RCC 7860 (cell line): ENCODE measurements around the gene IGSF10.

Source experiments
- DNase-seq: peaks from one replicate; pipeline ENCODE4 v3.0.0-alpha.2; 2015; ENCODE audit warnings: low spot score
- FAIRE-seq: peaks from 2 replicates; lab custom pipeline; 2012; peaks lifted over from hg19 to GRCh38; lab: Jason Lieb, UNC

Gene IGSF10

GRCh38 chr3:151462278-151462780 lies 1.5 kb upstream of the IGSF10 start:
- DNase-seq = no peak
- FAIRE-seq = no peak

- FAIRE-seq (no peak), DNase-seq (no peak)
These were observed 633 bp downstream of the IGSF10 start for GRCh38 chr3:151460228-151460627.

- no peak for FAIRE-seq
- DNase-seq = no peak
These were observed 1.5 kb downstream of the IGSF10 start for GRCh38 chr3:151459358-151459757.

- DNase-seq (no peak), FAIRE-seq (no peak)
These were observed 4.8 kb downstream of the IGSF10 start for GRCh38 chr3:151456065-151456464.

GRCh38 chr3:151452841-151453240 lies 8.0 kb downstream of the IGSF10 start:
- DNase-seq (no peak), FAIRE-seq (no peak)

GRCh38 chr3:151452368-151452767 lies 8.5 kb downstream of the IGSF10 start:
- FAIRE-seq = no peak
- DNase-seq = no peak

GRCh38 chr3:151446002-151446340 lies 14.9 kb downstream of the IGSF10 start:
- DNase-seq = peak; percentile 39
- no peak for FAIRE-seq

- DNase-seq (peak; percentile 88), FAIRE-seq (peak; percentile 88)
These were observed 15.4 kb downstream of the IGSF10 start for GRCh38 chr3:151445273-151446001.

- no peak for FAIRE-seq
- DNase-seq = no peak
These were observed 17.3 kb downstream of the IGSF10 start for GRCh38 chr3:151443583-151443982.

GRCh38 chr3:151440940-151441339 lies 19.9 kb downstream of the IGSF10 start:
- no peak for DNase-seq
- no peak for FAIRE-seq

- DNase-seq (peak; percentile 51), FAIRE-seq (peak; percentile 85)
These were observed 21.2 kb downstream of the IGSF10 start for GRCh38 chr3:151439652-151440125.

- FAIRE-seq = no peak
- no peak for DNase-seq
These were observed 23.0 kb downstream of the IGSF10 start for GRCh38 chr3:151437906-151438305.

GRCh38 chr3:151436675-151437446 lies 24.0 kb downstream of the IGSF10 start:
- DNase-seq = no peak
- no peak for FAIRE-seq

GRCh38 chr3:151434151-151434890 lies 26.5 kb downstream of the IGSF10 start:
- DNase-seq (peak; percentile 88), FAIRE-seq (peak; percentile 97)

GRCh38 chr3:151432616-151433372 lies 28.1 kb downstream of the IGSF10 start:
- no peak for DNase-seq
- FAIRE-seq = peak; percentile 62

- DNase-seq (peak; percentile 87), FAIRE-seq (peak; percentile 95)
These were observed 28.9 kb downstream of the IGSF10 start for GRCh38 chr3:151431940-151432339.

GRCh38 chr3:151430821-151431484 lies 29.9 kb downstream of the IGSF10 start:
- DNase-seq (no peak), FAIRE-seq (no peak)

GRCh38 chr3:151428386-151428785 lies 32.5 kb downstream of the IGSF10 start:
- DNase-seq (no peak), FAIRE-seq (no peak)

- DNase-seq = no peak
- no peak for FAIRE-seq
These were observed 34.6 kb downstream of the IGSF10 start for GRCh38 chr3:151426341-151426657.
